ENCODE results near the gene PIK3R5. TPM values are rescaled to one million over a fixed set of nuclear protein-coding genes. Genes with fewer than 3 reads are reported as not detected.

PIK3R5 gene
- total RNA-seq, 4 donors from 2014 or later, result 1.6 to 12.0 (median 8.4) TPM

- H3K4me3 ChIP-seq, result no peak overlapping the region
- DNase-seq, result no peak
- H3K27me3 ChIP-seq, result no peaks in the 10 kb centered on the region
- H3K36me3 ChIP-seq, result no peaks in the 10 kb centered on the region
- TF ChIP-seq POLR2A (IDR thresholded peaks at IDR 0.05) (no peak), CTCF (IDR thresholded peaks at IDR 0.05) (no peak)
- H3K27ac ChIP-seq, result no peak overlapping the region
- H3K9me3 ChIP-seq, result no peaks in the 10 kb centered on the region
- intact Hi-C loops (cut with DNase I; ENCODE audit: low total_unique reads), result no loop called here
- H3K4me1 ChIP-seq, result no peaks in the 10 kb centered on the region
Observed at GRCh38 chr17:8939496-8940334, 25.8 kb downstream of the PIK3R5 start.

GRCh38 chr17:8938933-8939332 lies 26.6 kb downstream of the PIK3R5 start:
- Histone ChIP-seq H3K27ac (no peak overlapping the region), H3K36me3 (no peaks in the 10 kb centered on the region), H3K4me1 (no peaks in the 10 kb centered on the region), H3K27me3 (no peaks in the 10 kb centered on the region), H3K4me3 (no peak overlapping the region), H3K9me3 (no peaks in the 10 kb centered on the region)
- TF ChIP-seq CTCF (IDR thresholded peaks at IDR 0.05) (no peak), POLR2A (IDR thresholded peaks at IDR 0.05) (no peak)
- DNase-seq, result no peak
- intact Hi-C loops (cut with DNase I; ENCODE audit: low total_unique reads), result no loop called here

DNA sequence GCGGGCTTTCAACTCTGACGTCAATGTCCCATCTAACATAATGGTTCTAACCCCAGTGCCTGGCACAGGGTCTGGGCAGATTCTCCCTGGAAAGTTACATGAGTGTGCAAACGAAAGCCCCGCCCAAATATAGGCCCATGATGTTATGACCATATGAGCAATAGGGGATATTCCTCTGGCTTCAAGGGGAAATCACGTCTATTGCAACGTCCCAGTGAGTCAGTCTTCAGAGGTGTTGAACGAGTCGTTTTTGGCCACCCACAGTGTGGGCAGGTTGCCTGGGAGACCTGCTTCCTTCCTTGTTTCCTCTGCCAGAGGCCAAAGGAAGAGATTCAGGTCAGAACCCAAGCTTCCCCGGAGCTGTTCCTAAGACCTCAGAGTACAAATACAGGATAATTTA lies 30.3 kb downstream of the PIK3R5 start:
- intact Hi-C loops (cut with DNase I; ENCODE audit: low total_unique reads), result no loop called here
- Histone ChIP-seq H3K36me3 (no peaks in the 10 kb centered on the region), H3K9me3 (no peaks in the 10 kb centered on the region), H3K27me3 (no peaks in the 10 kb centered on the region), H3K4me3 (no peak overlapping the region), H3K4me1 (no peaks in the 10 kb centered on the region), H3K27ac (no peak overlapping the region)
- TF ChIP-seq CTCF (IDR thresholded peaks at IDR 0.05) (no peak), POLR2A (IDR thresholded peaks at IDR 0.05) (no peak)
- no peak for DNase-seq

DNA sequence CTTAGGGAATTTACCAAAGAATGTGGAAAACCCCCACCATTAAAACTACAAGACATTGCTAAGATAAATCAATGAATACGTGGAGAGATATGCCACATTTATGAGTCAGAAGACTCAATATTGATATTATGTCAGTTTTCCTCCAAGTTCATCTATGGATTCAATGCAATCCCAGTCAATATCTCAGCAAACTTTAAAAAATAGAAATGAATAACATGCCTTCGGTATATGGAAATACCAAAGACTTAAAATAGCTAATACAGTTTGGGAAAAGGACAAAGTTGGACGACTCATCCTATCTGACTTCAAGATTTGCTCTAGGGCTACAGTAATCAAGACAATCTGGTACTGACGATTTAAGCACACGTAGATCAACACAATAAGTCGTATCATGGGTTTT lies 31.2 kb downstream of the PIK3R5 start:
- no peaks in the 10 kb centered on the region for H3K36me3 ChIP-seq
- H3K27me3 ChIP-seq, result no peaks in the 10 kb centered on the region
- no peak for TF ChIP-seq POLR2A (IDR thresholded peaks at IDR 0.05)
- no peak for TF ChIP-seq CTCF (IDR thresholded peaks at IDR 0.05)
- no peaks in the 10 kb centered on the region for H3K9me3 ChIP-seq
- H3K27ac ChIP-seq, result no peak overlapping the region
- intact Hi-C loops (cut with DNase I; ENCODE audit: low total_unique reads), result no loop called here
- no peak for DNase-seq
- no peak overlapping the region for H3K4me3 ChIP-seq
- no peaks in the 10 kb centered on the region for H3K4me1 ChIP-seq

GRCh38 chr17:8930649-8931048 lies 34.9 kb downstream of the PIK3R5 start:
- Histone ChIP-seq H3K36me3 (no peaks in the 10 kb centered on the region), H3K9me3 (peaks cover 0 to 5% of the 10 kb centered on the region in 2 donors), H3K27ac (no peak overlapping the region), H3K27me3 (no peaks in the 10 kb centered on the region), H3K4me1 (no peaks in the 10 kb centered on the region), H3K4me3 (no peak overlapping the region)
- no peak for DNase-seq
- intact Hi-C loops (cut with DNase I; ENCODE audit: low total_unique reads), result no loop called here
- no peak for TF ChIP-seq POLR2A (IDR thresholded peaks at IDR 0.05)
- TF ChIP-seq CTCF (IDR thresholded peaks at IDR 0.05), result no peak
